H1 (cell line): Measurements from ENCODE around the gene DUS1L. TPM values are rescaled to one million over a fixed set of nuclear protein-coding genes. Genes with fewer than 3 reads are reported as not detected.

ENCODE experiments used
- BRCA1 ChIP-seq: IDR thresholded peaks from 2 replicates; pipeline ENCODE4 v1.6.1; 2012; ENCODE audit warnings: low read depth, low read length, improper control_type of control experiment
- CHD2 ChIP-seq: IDR thresholded peaks from 2 replicates; pipeline ENCODE4 v1.6.1; 2012; ENCODE audit warnings: low read length, improper control_type of control experiment
- CTBP2 ChIP-seq: IDR thresholded peaks from 2 replicates; pipeline ENCODE4 v1.7.0; 2011; ENCODE audit warnings: borderline replicate concordance, mild to moderate bottlenecking, moderate library complexity, mixed read lengths, low read length; ENCODE audit not compliant: insufficient read depth, insufficient read length
- FOSL1 ChIP-seq: IDR thresholded peaks from 2 replicates; pipeline ENCODE4 v1.6.1; 2011; ENCODE audit warnings: mild to moderate bottlenecking, low read depth, low read length, moderate library complexity; ENCODE audit not compliant: insufficient read depth
- JUND ChIP-seq: IDR thresholded peaks from 2 replicates; pipeline ENCODE4 v1.6.1; 2011; ENCODE audit warnings: mild to moderate bottlenecking, improper control_type of control experiment, low read length
- SIN3A ChIP-seq, 2 experiments: IDR thresholded peaks in 1 of 2; conservative IDR thresholded peaks in 1 of 2; 2 replicates each; pipeline ENCODE4 v1.6.1; 2011 to 2012; ENCODE audit warnings: low read length in 2 of 2, improper control_type of control experiment in 1 of 2, low read depth in 1 of 2, mild to moderate bottlenecking in 1 of 2
- YY1 ChIP-seq: IDR thresholded peaks from 2 replicates; pipeline ENCODE4 v1.6.1; 2011; ENCODE audit warnings: low read depth, mild to moderate bottlenecking, low read length
- polyA plus RNA-seq, 7 experiments: library from polyadenylated mRNA; depleted of rRNA in 3 of 7; stranded (reverse) in 5 of 7; unstranded in 2 of 7; fragments of >200 nt in 5 of 7; fragments of 200-250 nt in 2 of 7; gene quantifications; 1 replicate in 5 of 7; 2 replicates in 1 of 7; 4 replicates in 1 of 7; pipeline versions ENCODE4 v1.2.1 to v1.2.3, GENCODE V29; 2011 to 2013; ENCODE audit warnings: missing spikeins in 2 of 7, mixed read lengths in 2 of 7
- total RNA-seq: library from RNA; stranded (reverse); fragmentation: NEBNext Ultra II Directional; extraction: Animal tissue kit (Norgen Biotek cat#: 25700); gene quantifications from 2 replicates; pipeline ENCODE4 v1.2.1, GENCODE V29; 2021
- TF ChIP-seq, protein P1 (sequence below): IDR thresholded peaks from 2 replicates; pipeline ENCODE4 v1.6.1; 2012; ENCODE audit warnings: inconsistent platforms

Gene DUS1L
- total and polyA plus RNA-seq, 2 of the 8 experiments (the other 6 are each of a cell fraction or from before 2014, with no cell fraction given): 34.5 to 69.1 TPM

DNA sequence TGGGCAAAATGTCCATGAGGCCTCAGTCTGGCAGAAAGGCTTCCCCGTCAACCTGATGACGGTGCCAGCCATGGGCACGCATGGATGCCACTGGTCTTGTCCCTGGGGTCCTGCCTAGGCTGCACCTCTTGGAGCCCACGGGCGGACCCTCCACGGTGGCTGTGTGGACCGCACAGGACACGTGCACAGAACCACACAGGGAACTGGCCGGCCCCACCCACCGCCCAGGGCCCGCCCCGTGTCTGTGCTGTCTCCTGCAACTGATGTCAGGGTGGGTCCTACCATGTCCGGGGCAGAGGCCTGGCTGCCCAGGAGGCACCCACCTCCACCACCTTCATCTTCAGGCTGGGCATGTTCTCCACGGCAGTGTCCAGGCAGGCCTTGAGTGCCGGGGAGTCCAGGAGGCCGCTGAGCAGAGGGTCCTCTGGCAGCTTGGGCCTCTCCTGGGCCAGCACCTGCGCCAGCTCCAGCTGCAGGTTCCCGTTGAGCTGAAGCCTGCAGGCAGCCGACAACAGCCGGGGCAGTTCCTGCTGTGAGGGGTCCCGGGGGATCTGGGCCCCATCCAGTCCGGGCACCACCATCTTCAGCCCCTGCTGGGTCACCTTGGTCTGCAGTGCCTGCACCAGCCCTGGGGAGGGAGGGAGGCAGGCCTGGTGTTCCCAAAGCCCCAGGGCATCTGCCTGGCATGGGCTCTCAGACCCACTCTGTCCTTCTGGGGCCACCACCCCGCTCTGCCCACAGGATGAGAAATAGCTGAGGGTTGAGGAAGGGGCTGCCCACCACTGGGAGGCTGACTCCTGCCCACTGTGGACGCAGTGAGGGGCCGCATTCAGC is 20.5 kb upstream of the DUS1L start (continued):
- TF ChIP-seq SIN3A (conservative IDR thresholded peaks at IDR 0.05 in 1 of 2, IDR thresholded peaks at IDR 0.05 in 1 of 2; ENCODE audit: low read depth in 1 of 2, low read length in 2 of 2) (no peak), FOSL1 (no peak), CHD2 (no peak), CTBP2 (no peak), BRCA1 (no peak), YY1 (no peak), JUND (no peak)
- TF ChIP-seq, protein P1, sequence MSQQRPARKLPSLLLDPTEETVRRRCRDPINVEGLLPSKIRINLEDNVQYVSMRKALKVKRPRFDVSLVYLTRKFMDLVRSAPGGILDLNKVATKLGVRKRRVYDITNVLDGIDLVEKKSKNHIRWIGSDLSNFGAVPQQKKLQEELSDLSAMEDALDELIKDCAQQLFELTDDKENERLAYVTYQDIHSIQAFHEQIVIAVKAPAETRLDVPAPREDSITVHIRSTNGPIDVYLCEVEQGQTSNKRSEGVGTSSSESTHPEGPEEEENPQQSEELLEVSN: no peak
